IMR-90 (cell line): ENCODE measurements around the gene NEMF.
"Not testable (repeated sequence)": the region's sequence is repeated elsewhere in the genome, so short reads cannot be mapped to it uniquely, and the experiment has no call there.

ENCODE experiments used
- BHLHE40 ChIP-seq: fragments of 150-350 bp; IDR thresholded peaks from 2 replicates; pipeline ENCODE4 v1.6.1; 2016; ENCODE audit warnings: mild to moderate bottlenecking, low read depth, low read length
- CHD1 ChIP-seq: IDR thresholded peaks from 2 replicates; pipeline ENCODE4 v1.6.1; 2012; ENCODE audit warnings: low read depth, low read length, improper control_type of control experiment
- CTCF ChIP-seq: conservative IDR thresholded peaks from 2 replicates; pipeline ENCODE4 v1.5.1; 2012; ENCODE audit warnings: mild to moderate bottlenecking, low read depth, low read length, improper control_type of control experiment
- FOS ChIP-seq: fragments of 150-350 bp; IDR thresholded peaks from 2 replicates; pipeline ENCODE4 v1.6.1; 2016; ENCODE audit warnings: low read depth, low read length
- MAFK ChIP-seq: IDR thresholded peaks from 2 replicates; pipeline ENCODE4 v1.6.1; 2012; ENCODE audit warnings: low read depth, low read length, improper control_type of control experiment
- MAZ ChIP-seq: IDR thresholded peaks from 2 replicates; pipeline ENCODE4 v1.6.1; 2012; ENCODE audit warnings: low read depth, mild to moderate bottlenecking, low read length, improper control_type of control experiment, moderate library complexity, borderline replicate concordance
- MXI1 ChIP-seq: IDR thresholded peaks from 2 replicates; pipeline ENCODE4 v1.6.1; 2012; ENCODE audit warnings: low read depth, mild to moderate bottlenecking, low read length, moderate library complexity, borderline replicate concordance
- POLR2A ChIP-seq: IDR thresholded peaks from 2 replicates; pipeline ENCODE4 v1.6.1; 2012; ENCODE audit warnings: mild to moderate bottlenecking, low read depth, low read length
- RAD21 ChIP-seq: IDR thresholded peaks from 2 replicates; pipeline ENCODE4 v1.6.1; 2012; ENCODE audit warnings: low read length, improper control_type of control experiment
- RCOR1 ChIP-seq: IDR thresholded peaks from 2 replicates; pipeline ENCODE4 v1.6.1; 2012; ENCODE audit warnings: mild to moderate bottlenecking, low read length, improper control_type of control experiment; ENCODE audit not compliant: insufficient replicate concordance
- RFX5 ChIP-seq: IDR thresholded peaks from 2 replicates; pipeline ENCODE4 v1.8.0; 2012; ENCODE audit warnings: low read depth, mild to moderate bottlenecking, low read length, moderate library complexity
- SMC3 ChIP-seq: fragments of 150-350 bp; IDR thresholded peaks from 2 replicates; pipeline ENCODE4 v1.6.1; 2016; ENCODE audit warnings: low read depth, mild to moderate bottlenecking, antibody characterized with exemption, low read length, moderate library complexity

- TF ChIP-seq CTCF, RCOR1, MXI1, SMC3, FOS, POLR2A, CHD1, RAD21, MAFK, RFX5, BHLHE40, MAZ: not testable (repeated sequence)
Measured at GRCh38 chr14:49735669-49736068, 116.9 kb downstream of the NEMF start.
